Right lobe of liver (tissue), 6 donors: ENCODE data around the gene ROR2. TPM values are rescaled to one million over a fixed set of nuclear protein-coding genes. Genes with fewer than 3 reads are reported as not detected.

Experiments
- ATAC-seq, 4 donors: fragments of 200-7000 bp; cut with Tn5 transposase; one replicate each; pipeline ENCODE4 v1.9.1; 2020; ENCODE audit warnings: mild to moderate bottlenecking in 4 of 4, moderate library complexity in 4 of 4
- DNase-seq, 3 donors: peaks; one replicate each; pipeline ENCODE4 v3.0.0-alpha.2; 2020
- H3K27ac ChIP-seq, 3 donors: fragments of 200-600 bp; one replicate each; pipeline ENCODE4 v1.8.0; 2022
- H3K27me3 ChIP-seq, 2 donors: fragments of 200-600 bp; one replicate each; pipeline ENCODE4 v1.8.0; 2022
- H3K36me3 ChIP-seq, 4 donors: fragments of 200-600 bp; sonication (generic) in 1 of 4; one replicate each; pipeline versions ENCODE4 v1.5.1 to v1.8.0; 2017 to 2022; ENCODE audit warnings: control low read depth in 1 of 4
- H3K4me1 ChIP-seq, 4 donors: fragments of 200-600 bp; sonication (generic) in 1 of 4; one replicate each; pipeline versions ENCODE4 v1.5.1 to v1.8.0; 2017 to 2022; ENCODE audit warnings: control low read depth in 1 of 4
- H3K4me3 ChIP-seq, 3 donors: fragments of 200-600 bp; one replicate each; pipeline ENCODE4 v1.8.0; 2022
- H3K9me3 ChIP-seq, 4 donors: fragments of 200-600 bp; sonication (generic) in 1 of 4; one replicate each; pipeline versions ENCODE4 v1.5.1 to v1.8.0; 2017 to 2022; ENCODE audit warnings: control low read depth in 1 of 4
- POLR2A ChIP-seq: fragments of 450-650 bp; IDR thresholded peaks from one replicate; pipeline ENCODE4 v1.6.1; 2017; ENCODE audit warnings: antibody characterized with exemption, mild to moderate bottlenecking
- WGBS: methylation state at CpG from one replicate; pipeline ENCODE4 v1.1.6; 2018; ENCODE audit warnings: low coverage, low lambda C conversion rate; ENCODE audit not compliant: insufficient coverage; ENCODE audit errors: missing lambda C conversion rate; 5-methylcytosine and 5-hydroxymethylcytosine counted together
- intact Hi-C, 2 donors: fragments of 100-400 bp; cut with DNase I; formaldehyde crosslinking; loops; one replicate each; pipeline versions ENCODE4 v1.11.2 to v1.14.1; 2022
- total RNA-seq, 6 experiments: library from RNA; depleted of rRNA in 2 of 6; stranded (reverse); fragments of >200 nt in 2 of 6; fragmentation: NEBNext Ultra II Directional in 3 of 6; extraction: Animal tissue kit (Norgen Biotek cat#: 25700) in 3 of 6; gene quantifications; one replicate each; pipeline versions ENCODE4 v1.1.0 to v1.2.4, GENCODE V29; 2016 to 2023
- TF ChIP-seq, protein P1 (sequence below), 4 donors: fragments of 200-600 bp in 3 of 4; fragments of 450-650 bp in 1 of 4; IDR thresholded peaks; one replicate each; pipeline versions ENCODE4 v1.5.1 to v1.8.0; 2016 to 2022; ENCODE audit warnings: antibody characterized with exemption in 4 of 4, mild to moderate bottlenecking in 2 of 4
- donor health status: DM: no; HTN: yes; CAD: no.
- donor health status: DM: no; HTN: no; CAD: no.
- donor health status: DM: no; HTN: no; CAD: no.
- donor health status: DM: no; HTN: yes; CAD: no.
- donor health status: DM: no; HTN: yes; CAD: no.

ROR2 gene
- total RNA-seq, 6 experiments from 2014 or later = 0.12 to 1.2 (median 0.49) TPM; not detected in 1

DNA sequence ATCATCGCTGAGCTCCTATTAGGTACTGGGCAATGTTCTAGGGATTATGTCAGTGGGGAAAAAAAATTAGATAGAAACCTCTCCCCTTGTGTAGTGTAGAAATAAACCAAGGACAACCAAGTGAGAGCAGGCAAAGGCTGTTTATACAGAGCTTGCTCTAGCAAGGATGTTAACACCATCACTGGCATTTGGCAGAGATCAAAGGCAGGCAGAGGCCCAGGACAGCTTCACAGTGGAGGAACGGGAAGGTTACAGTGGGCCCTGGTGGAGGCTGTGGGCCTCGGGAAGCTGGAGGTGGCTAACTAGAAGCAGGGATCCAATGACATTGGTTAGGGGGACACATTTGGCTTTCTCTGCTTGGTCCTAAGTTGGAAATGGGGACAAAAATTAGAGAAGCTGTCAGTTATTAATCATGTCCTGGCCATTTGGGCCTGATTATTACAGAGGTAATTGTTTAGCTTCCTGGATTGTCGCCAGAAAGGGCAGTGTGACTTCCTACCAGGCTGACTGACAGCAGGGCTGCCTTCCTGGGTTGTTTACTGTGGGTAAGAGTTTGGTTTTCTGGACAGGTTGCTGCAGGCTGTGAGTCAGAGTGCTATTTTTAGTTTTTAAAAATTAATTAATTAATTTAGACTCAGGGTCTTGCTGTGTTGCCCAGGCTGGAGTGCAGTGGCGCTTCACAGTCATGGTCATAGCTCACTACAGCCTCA lies 259.3 kb downstream of the ROR2 start:
- DNase-seq (no peak), ATAC-seq (no peak)
- Histone ChIP-seq H3K36me3 (no peaks in the 10 kb centered on the region), H3K27ac (no peak overlapping the region), H3K9me3 (no peaks in the 10 kb centered on the region), H3K27me3 (no peaks in the 10 kb centered on the region), H3K4me1 (no peaks in the 10 kb centered on the region), H3K4me3 (no peak overlapping the region)
- 58% methylated on average over 5 of the region's 5 CpGs for WGBS
- intact Hi-C loops = no loop called here
- TF ChIP-seq, protein P1, sequence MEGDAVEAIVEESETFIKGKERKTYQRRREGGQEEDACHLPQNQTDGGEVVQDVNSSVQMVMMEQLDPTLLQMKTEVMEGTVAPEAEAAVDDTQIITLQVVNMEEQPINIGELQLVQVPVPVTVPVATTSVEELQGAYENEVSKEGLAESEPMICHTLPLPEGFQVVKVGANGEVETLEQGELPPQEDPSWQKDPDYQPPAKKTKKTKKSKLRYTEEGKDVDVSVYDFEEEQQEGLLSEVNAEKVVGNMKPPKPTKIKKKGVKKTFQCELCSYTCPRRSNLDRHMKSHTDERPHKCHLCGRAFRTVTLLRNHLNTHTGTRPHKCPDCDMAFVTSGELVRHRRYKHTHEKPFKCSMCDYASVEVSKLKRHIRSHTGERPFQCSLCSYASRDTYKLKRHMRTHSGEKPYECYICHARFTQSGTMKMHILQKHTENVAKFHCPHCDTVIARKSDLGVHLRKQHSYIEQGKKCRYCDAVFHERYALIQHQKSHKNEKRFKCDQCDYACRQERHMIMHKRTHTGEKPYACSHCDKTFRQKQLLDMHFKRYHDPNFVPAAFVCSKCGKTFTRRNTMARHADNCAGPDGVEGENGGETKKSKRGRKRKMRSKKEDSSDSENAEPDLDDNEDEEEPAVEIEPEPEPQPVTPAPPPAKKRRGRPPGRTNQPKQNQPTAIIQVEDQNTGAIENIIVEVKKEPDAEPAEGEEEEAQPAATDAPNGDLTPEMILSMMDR (IDR thresholded peaks at IDR 0.05) = no peak
- TF ChIP-seq POLR2A = no peak

DNA sequence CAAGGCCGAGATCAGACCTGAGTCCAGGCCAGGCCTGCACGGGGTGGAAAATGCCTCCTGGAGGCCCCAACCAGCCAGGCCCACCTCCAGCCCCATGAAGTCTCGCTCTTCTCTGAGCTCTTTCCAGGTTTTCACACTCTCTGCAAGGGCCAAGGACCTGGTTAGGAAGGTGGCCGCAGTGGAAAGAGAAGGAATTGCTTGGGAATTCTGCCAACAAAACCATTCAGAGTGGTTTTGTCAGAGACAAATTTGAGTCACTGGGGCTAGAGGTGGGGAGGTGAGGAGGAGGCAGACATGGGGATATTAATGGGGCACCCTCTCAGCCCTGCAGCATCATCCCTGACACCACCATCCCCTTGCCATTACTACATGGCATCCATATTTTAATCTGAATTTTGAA lies 261.0 kb downstream of the ROR2 start:
- DNase-seq (no peak), ATAC-seq (no peak)
- Histone ChIP-seq H3K9me3 (no peaks in the 10 kb centered on the region), H3K27me3 (no peaks in the 10 kb centered on the region), H3K4me3 (no peak overlapping the region), H3K36me3 (no peaks in the 10 kb centered on the region), H3K4me1 (no peaks in the 10 kb centered on the region), H3K27ac (no peak overlapping the region)
- TF ChIP-seq POLR2A = no peak
- TF ChIP-seq, protein P1 (IDR thresholded peaks at IDR 0.05) = no peak
- intact Hi-C loops = loop anchor here in 1 of 2 donors (10.0 kb wide), 1 partner anchor 774 kb away; no protein-coding TSS in a partner anchor
- WGBS = 89% methylated on average over 3 of the region's 4 CpGs

DNA sequence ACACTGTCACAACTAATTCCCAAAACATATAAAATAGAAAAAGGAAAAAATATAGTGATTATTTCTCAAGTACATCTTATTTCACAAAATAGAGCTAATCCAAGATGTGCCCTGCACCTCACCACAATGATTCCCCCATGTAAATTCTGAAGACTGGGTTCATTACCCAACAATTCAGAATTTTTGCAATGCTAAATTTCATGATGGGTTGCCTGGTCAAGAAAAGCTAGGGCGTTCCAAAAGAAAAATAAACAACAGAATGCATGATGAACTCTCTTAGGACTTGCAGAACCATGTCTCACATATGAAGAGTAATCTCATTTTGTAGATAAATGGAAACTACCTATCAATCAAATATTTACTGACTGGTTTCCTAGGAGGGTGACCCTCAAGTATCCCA lies 266.8 kb downstream of the ROR2 start:
- no peaks in the 10 kb centered on the region for H3K4me1 ChIP-seq
- no peaks in the 10 kb centered on the region for H3K9me3 ChIP-seq
- DNase-seq (no peak), ATAC-seq (no peak)
- no peak overlapping the region for H3K4me3 ChIP-seq
- H3K36me3 ChIP-seq = no peaks in the 10 kb centered on the region
- no peak for TF ChIP-seq POLR2A
- TF ChIP-seq, protein P1 (IDR thresholded peaks at IDR 0.05) = no peak
- no peaks in the 10 kb centered on the region for H3K27me3 ChIP-seq
- intact Hi-C loops = loop anchor here in 1 of 2 donors (10.0 kb wide), 1 partner anchor 768 kb away; no protein-coding TSS in a partner anchor
- WGBS = 33% methylated on average over 1 of the region's 1 CpG
- no peak overlapping the region for H3K27ac ChIP-seq

DNA sequence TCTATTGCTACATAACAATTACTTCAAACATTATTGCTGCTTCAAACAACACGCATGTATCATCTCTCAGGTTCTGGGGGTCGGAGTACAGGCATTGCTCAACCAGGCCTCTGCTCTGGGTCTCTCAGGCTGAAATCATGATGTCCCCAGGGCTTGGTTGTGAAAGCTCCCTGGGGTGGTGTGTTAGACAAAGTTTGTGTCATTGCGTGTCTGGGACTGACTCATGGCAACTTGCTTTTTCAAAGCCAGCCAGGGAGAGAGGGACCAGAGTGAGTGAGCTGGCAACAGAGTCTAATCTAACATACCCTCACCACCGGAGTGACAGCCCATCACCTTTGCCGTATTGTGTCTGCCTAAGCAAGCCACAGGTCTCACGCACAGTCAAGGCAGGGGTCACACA lies 267.2 kb downstream of the ROR2 start:
- no peaks in the 10 kb centered on the region for H3K36me3 ChIP-seq
- TF ChIP-seq, protein P1 (IDR thresholded peaks at IDR 0.05) = no peak
- TF ChIP-seq POLR2A = no peak
- ATAC-seq (peak in 1 of 4 donors; percentile 28), DNase-seq (no peak)
- intact Hi-C loops = loop anchor here in 1 of 2 donors (10.0 kb wide), 1 partner anchor 768 kb away; no protein-coding TSS in a partner anchor
- H3K9me3 ChIP-seq = no peaks in the 10 kb centered on the region
- H3K4me1 ChIP-seq = no peaks in the 10 kb centered on the region
- H3K27ac ChIP-seq = no peak overlapping the region
- WGBS = 20% methylated on average over 2 of the region's 6 CpGs
- H3K27me3 ChIP-seq = no peaks in the 10 kb centered on the region
- H3K4me3 ChIP-seq = no peak overlapping the region
